Activated T-cell treated with anti-CD3 and anti-CD28 coated beads for 48 hours (primary cell): ENCODE measurements around the gene HRK.
"Not testable (repeated sequence)": the region's sequence is repeated elsewhere in the genome, so short reads cannot be mapped to it uniquely, and the experiment has no call there.

Source experiments
- DNase-seq: peaks from one replicate; pipeline ENCODE4 v3.0.0-alpha.2; 2020; ENCODE audit warnings: low read depth

Gene HRK

DNA sequence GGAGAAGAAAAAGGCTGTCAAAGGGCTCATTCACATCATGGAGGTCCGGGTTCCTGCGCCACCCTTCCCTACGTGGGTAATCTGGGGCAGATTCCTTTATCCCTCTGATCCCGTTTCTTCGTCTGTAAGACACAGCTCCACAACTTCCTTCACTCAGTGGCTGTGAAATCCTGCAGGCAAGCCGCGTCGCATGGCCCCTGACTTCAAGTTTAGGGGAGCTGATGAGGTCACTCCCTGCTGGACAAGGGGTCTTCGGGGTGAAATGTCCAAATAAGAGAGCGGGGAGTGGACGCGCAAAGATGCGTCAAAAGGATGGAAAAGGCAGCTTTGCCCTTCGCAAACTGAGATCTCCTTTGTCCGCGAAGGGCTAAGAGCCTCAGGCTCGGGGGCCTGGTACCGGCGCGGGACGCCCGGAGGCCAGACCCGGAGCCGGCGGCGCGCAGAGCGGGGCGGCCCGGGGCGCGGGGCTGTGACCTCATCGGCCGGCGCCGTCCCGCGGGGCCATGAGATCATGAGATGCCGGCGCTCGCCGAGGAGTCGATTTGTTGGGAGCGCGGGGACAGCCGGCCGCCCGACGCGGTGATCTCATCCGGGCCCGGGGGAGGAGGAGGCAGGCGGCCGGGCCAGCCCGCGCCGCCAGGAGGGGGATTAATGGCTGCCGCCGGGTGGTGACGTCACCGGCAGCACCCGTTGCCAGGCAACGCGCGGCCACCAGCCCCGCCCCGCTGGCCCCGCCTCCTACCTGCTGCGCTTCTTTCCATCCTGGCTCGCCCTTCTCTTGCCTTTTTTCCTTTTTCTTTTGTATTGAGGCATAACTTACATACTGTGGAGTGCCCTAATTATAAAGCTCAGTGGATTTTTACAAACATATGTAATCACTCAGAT is 62.1 kb downstream of the HRK start:
- peak; percentile 88 for DNase-seq

DNA sequence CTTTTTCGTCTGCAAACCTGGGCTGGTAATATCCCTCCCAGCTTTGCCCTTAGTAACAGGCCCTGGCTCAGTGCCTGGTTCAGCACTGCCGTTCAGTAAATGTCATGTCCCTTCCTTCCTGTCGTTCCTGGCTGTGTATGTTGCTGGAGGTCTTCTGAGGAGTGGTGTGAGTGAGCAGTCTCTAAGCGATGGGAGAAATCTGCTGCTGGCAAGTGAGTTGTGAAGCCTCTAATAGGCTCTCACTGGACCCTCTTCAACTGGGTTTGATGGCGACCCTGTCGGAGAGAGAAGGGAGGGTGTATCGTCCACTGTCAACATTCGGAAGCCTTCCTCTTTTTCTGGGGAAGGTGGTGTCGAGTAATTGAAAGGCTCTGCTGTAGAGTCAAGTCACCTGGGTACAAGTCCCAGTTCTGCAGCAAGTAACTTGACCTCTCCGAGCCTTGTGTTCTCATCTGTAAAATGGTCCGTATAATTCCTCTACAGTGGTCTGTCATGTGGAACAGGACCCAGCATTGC is 62.8 kb downstream of the HRK start:
- DNase-seq: no peak

DNA sequence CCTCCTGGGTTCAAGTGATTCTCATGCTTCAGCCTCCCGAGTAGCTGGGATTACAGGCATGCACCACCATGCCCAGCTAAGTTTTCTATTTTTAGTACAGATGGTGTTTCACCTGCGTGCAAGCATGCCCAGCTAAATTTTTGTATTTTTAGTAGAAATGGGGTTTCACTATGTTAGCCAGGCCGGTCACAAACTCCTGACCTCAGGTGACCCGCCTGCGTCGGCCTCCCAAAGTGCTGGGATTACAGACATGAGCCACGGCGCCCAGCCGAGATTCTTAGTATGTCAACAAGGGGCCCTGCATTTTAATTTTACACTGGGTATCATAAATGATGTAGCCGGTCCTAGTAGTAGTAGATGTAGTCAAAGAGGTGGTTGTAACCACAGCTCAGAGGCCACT is 66.5 kb downstream of the HRK start:
- not testable (repeated sequence) for DNase-seq

GRCh38 chr12:116813271-116814041 is 67.8 kb downstream of the HRK start:
- DNase-seq: no peak

GRCh38 chr12:116812238-116812637 is 69.0 kb downstream of the HRK start:
- no peak for DNase-seq

DNA sequence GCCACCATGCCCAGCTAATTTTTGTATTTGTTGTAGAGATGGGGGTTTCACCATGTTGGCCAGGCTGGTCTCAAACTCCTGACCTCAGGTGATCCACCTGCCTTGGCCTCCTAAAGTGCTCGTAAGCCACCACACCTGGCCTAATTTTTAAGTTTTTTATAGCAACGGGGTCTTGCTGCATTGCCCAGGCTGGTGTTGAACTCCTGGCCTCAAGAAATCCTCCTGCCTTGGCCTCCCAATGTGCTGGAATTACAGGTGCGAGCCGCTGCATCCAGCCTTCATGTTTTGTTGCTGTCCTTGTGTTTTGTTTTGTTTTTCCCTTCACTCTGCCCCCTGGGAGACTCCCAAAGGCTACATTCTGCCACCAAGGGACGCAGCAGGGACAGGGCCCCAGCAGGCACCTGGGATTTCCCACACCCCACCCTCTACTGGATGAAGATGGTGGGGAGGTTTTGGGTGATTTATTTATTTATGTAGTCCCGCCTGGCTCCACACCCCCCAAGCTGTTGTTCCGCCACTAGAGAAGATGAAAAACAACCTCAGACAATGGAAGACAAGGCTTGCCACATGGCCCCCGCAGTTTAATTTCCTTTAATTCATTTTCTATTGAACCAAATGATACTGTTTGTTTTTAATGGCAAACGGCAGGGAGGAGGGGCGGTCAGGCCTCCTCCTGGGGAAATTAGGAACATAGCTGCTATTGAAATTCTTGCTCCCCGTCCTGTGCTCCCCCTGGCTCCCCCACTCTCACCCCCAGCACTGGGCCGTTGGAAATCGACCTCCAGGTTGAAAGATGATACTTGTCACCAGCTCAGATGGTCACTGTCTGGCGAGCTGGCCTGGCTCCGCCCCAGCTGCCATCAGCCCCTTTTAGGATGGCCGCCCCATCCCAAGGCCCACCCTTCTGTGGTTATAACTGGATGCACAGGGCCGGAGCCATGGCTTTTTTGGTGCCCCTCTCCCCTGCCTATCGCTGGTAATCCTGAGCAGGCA is 72.8 kb downstream of the HRK start:
- DNase-seq: no peak

GRCh38 chr12:116807546-116807945 is 73.7 kb downstream of the HRK start:
- no peak for DNase-seq

DNA sequence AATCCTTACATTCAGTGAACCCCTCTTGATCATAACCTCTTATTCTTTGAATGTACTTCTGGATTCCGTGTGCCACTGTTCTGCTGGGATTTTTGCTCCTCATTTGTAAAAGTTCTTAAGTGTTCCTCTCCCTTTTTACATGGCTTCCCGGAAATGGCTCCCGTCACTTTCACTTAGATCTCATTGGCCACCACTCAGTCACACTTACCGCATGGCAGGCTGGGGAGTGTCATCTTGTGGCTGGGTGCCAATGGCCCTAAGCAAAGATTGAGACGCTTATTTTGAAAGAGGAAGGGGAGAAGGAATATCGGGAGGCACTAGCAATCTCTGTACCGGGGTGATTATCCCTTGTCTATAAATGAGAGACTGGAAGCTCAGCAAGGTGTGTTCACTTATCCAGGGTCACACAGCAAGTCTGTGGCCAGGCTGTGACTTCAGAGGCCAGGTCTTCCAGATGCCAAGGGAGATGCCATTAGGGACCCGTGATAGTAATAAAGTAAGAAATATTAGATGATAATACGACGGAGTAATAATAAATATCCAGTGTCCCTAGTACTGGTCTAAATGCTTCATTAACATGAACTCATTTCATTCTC is 74.3 kb downstream of the HRK start:
- DNase-seq: no peak
